Heart right ventricle (tissue), 16 donors: ENCODE results near the gene AKAIN1. TPM values are rescaled to one million over a fixed set of nuclear protein-coding genes. Genes with fewer than 3 reads are reported as not detected.

ENCODE experiments used
- ATAC-seq, 8 donors: fragments of 200-7000 bp; cut with Tn5 transposase; one replicate each; pipeline ENCODE4 v1.9.1; 2020; ENCODE audit warnings: mild to moderate bottlenecking in 8 of 8, moderate library complexity in 8 of 8, moderate number of reproducible peaks in 1 of 8
- DNase-seq, 2 donors: peaks; one replicate each; pipeline ENCODE4 v3.0.0-alpha.2; 2020
- H3K27ac ChIP-seq, 10 donors: fragments of 200-600 bp; sonication (generic) in 2 of 10; one replicate each; pipeline versions ENCODE4 v1.5.0 to v1.8.0; 2020 to 2022; ENCODE audit warnings: mild to moderate bottlenecking in 3 of 10
- H3K27me3 ChIP-seq, 7 donors: fragments of 200-600 bp; one replicate each; pipeline ENCODE4 v1.8.0; 2021 to 2022; ENCODE audit warnings: mild to moderate bottlenecking in 2 of 7
- H3K36me3 ChIP-seq, 9 donors: fragments of 200-600 bp; sonication (generic) in 1 of 9; one replicate each; pipeline versions ENCODE4 v1.5.0 to v1.8.0; 2020 to 2022; ENCODE audit warnings: mild to moderate bottlenecking in 2 of 9
- H3K4me1 ChIP-seq, 9 donors: fragments of 200-600 bp; sonication (generic) in 1 of 9; one replicate each; pipeline versions ENCODE4 v1.5.0 to v1.8.0; 2020 to 2022; ENCODE audit warnings: mild to moderate bottlenecking in 4 of 9
- H3K4me3 ChIP-seq, 10 donors: fragments of 200-600 bp; sonication (generic) in 2 of 10; one replicate each; pipeline versions ENCODE4 v1.5.0 to v1.8.0; 2020 to 2022; ENCODE audit warnings: mild to moderate bottlenecking in 7 of 10, moderate library complexity in 2 of 10
- H3K9me3 ChIP-seq, 11 donors: fragments of 200-600 bp in 10 of 11; sonication (generic) in 2 of 11; one replicate each; pipeline versions ENCODE4 v1.5.0 to v1.8.0; 2013 to 2022; ENCODE audit warnings: mild to moderate bottlenecking in 2 of 11, control low read depth in 1 of 11, moderate library complexity in 1 of 11
- CTCF ChIP-seq, 9 donors: fragments of 200-600 bp; sonication (generic) in 2 of 9; IDR thresholded peaks; one replicate each; pipeline versions ENCODE4 v1.5.0 to v1.8.0; 2021 to 2022; ENCODE audit warnings: antibody characterized with exemption in 9 of 9, mild to moderate bottlenecking in 5 of 9, moderate library complexity in 1 of 9
- WGBS, 2 donors: extraction: QIAGEN DNeasy Blood & Tissue Kit; methylation state at CpG; one replicate each; pipeline ENCODE4 v1.1.7; 2013; ENCODE audit warnings: inconsistent platforms in 1 of 2; 5-methylcytosine and 5-hydroxymethylcytosine counted together
- intact Hi-C, 10 donors: fragments of 100-400 bp; cut with DNase I; formaldehyde crosslinking; loops; one replicate each; pipeline versions ENCODE4 v1.11.1 to v1.14.2; 2022
- polyA plus RNA-seq, 2 donors: library from polyadenylated mRNA; stranded (reverse); fragments of 200-250 nt; gene quantifications; one replicate each; pipeline ENCODE4 v1.2.3, GENCODE V29; 2013
- total RNA-seq, 10 donors: library from RNA; stranded (reverse); fragmentation: NEBNext Ultra II Directional in 3 of 10; extraction: Animal tissue kit (Norgen Biotek cat#: 25700) in 3 of 10; gene quantifications; one replicate each; pipeline versions ENCODE4 v1.2.1 to v1.2.4, GENCODE V29; 2021 to 2023
- donor health status: Arrhythmogenic right ventricular cardiomyopathy.
- donor health status: ischemic (EF 13 %, LVEDD 7.1; RV severe dilation, severe dysfunction).
- donor health status: healthy with polysubstance abuse.
- donor health status: DM: no; HTN: yes; CAD: no.
- donor health status: DM: no; HTN: no; CAD: no.
- donor health status: ischemic (EF 25% LVEDD 6.9; RV normal size, moderate dysfunction).
- donor health status: ischemic (EF 25% LVEDD 5.7; RV mildly dilated, moderate dysfunction).
- donor health status: healthy.
- donor health status: DM: yes; HTN: yes; CAD: no.
- donor health status: Ischemic cardiomyopathy.
- donor health status: ischemic (EF 35%, LVEDD 5.7; RV mildly dilated, moderate dysfunction).
- donor health status: nonischemic (EF 11% LVEDD 7.7; RV severe dilation, severe dysfunction).
- donor health status: DM: yes; HTN: yes; CAD: no.
- donor health status: PGD.
- donor health status: ischemic (EF 29% LVEDD 5.4; RV normal size, mild dysfunction).
- donor health status: nonischemic (EF 23%, LVEDD 6.1; RV moderate dilation, normal function).

AKAIN1 gene
- total and polyA plus RNA-seq, 12 donors: not detected

- intact Hi-C loops: no loop called here
These were observed 1.4 kb downstream of the AKAIN1 start for GRCh38 chr18:5195656-5196055.

GRCh38 chr18:5180254-5180653 lies 16.8 kb downstream of the AKAIN1 start:
- Histone ChIP-seq H3K4me3 (no peak overlapping the region), H3K27me3 (peaks cover 0 to 13% (median 0%) of the 10 kb centered on the region in 7 donors), H3K4me1 (no peaks in the 10 kb centered on the region), H3K9me3 (no peaks in the 10 kb centered on the region), H3K27ac (no peak overlapping the region), H3K36me3 (no peaks in the 10 kb centered on the region)
- intact Hi-C loops: no loop called here
- no peak for TF ChIP-seq CTCF (IDR thresholded peaks at IDR 0.05)
- ATAC-seq (no peak), DNase-seq (no peak)
- WGBS, 2 donors: 72 to 75% methylated on average over 3 of the region's 3 CpGs

More at GRCh38 chr18:5195656-5196055, 1.4 kb downstream of the AKAIN1 start:
- Histone ChIP-seq H3K9me3 (peaks cover 0 to 2% (median 0%) of the 10 kb centered on the region in 11 donors), H3K4me3 (no peak overlapping the region), H3K4me1 (peaks cover 0 to 14% (median 0%) of the 10 kb centered on the region in 9 donors), H3K27me3 (peaks cover 7 to 76% (median 62%) of the 10 kb centered on the region in 7 donors), H3K36me3 (no peaks in the 10 kb centered on the region), H3K27ac (no peak overlapping the region)
- 32 to 36% methylated on average over 2 of the region's 2 CpGs for WGBS, 2 donors
- DNase-seq (no peak), ATAC-seq (no peak)
- TF ChIP-seq CTCF (IDR thresholded peaks at IDR 0.05): no peak

- 83 to 85% methylated on average over 1 of the region's 1 CpG for WGBS, 2 donors
These were observed 18.5 kb downstream of the AKAIN1 start for GRCh38 chr18:5178519-5178918.

GRCh38 chr18:5175378-5175777 lies 21.7 kb downstream of the AKAIN1 start:
- intact Hi-C loops: no loop called here
- no peak for TF ChIP-seq CTCF (IDR thresholded peaks at IDR 0.05)
- Histone ChIP-seq H3K27me3 (peaks cover 0 to 8% (median 0%) of the 10 kb centered on the region in 7 donors), H3K36me3 (no peaks in the 10 kb centered on the region), H3K9me3 (peaks cover 0 to 11% (median 0%) of the 10 kb centered on the region in 11 donors), H3K4me1 (no peaks in the 10 kb centered on the region), H3K27ac (no peak overlapping the region), H3K4me3 (no peak overlapping the region)
- 74 to 77% methylated on average over 5 of the region's 5 CpGs for WGBS, 2 donors
- no peak for ATAC-seq
- no peak for DNase-seq

More at GRCh38 chr18:5178519-5178918, 18.5 kb downstream of the AKAIN1 start:
- no peak overlapping the region for H3K27ac ChIP-seq
- no peaks in the 10 kb centered on the region for H3K4me1 ChIP-seq
- no peaks in the 10 kb centered on the region for H3K36me3 ChIP-seq
- intact Hi-C loops: no loop called here
- DNase-seq: no peak
- ATAC-seq: no peak
- no peak for TF ChIP-seq CTCF (IDR thresholded peaks at IDR 0.05)
- H3K9me3 ChIP-seq: no peaks in the 10 kb centered on the region
- peaks cover 0 to 13% (median 0%) of the 10 kb centered on the region in 7 donors for H3K27me3 ChIP-seq
- no peak overlapping the region for H3K4me3 ChIP-seq
